Activated CD4-positive, CD25-positive, alpha-beta regulatory T cell treated with anti-CD3 and anti-CD28 coated beads, Interleukin-2, amount 50 U/mL, for 16 hours (primary cell): ENCODE measurements around the gene RANBP3.
"Not testable (repeated sequence)": the region's sequence is repeated elsewhere in the genome, so short reads cannot be mapped to it uniquely, and the experiment has no call there.

Source experiments
- DNase-seq: peaks from one replicate; pipeline ENCODE4 v3.0.0-alpha.2; 2020; ENCODE audit warnings: low read depth, low spot score

Gene RANBP3

DNA sequence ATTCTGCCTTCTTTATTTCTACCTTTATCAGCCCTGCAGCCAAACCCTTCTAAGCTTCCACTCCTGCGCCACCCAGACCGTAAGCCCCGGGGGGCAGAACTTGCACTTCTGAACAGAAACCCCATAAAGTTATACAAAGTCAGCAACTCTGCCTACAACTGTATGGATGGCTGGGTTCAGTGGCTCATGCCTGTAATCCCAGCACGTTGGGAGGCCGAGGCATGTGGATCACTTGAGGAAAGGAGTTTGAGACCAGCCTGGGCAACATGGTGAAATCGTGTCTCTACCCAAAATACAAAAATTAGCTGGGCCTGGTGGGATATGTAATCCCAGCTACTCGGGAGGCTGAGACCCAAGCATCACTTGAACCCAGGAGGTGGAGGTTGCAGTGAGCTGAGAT lies 10.4 kb downstream of the RANBP3 start:
- no peak for DNase-seq

DNA sequence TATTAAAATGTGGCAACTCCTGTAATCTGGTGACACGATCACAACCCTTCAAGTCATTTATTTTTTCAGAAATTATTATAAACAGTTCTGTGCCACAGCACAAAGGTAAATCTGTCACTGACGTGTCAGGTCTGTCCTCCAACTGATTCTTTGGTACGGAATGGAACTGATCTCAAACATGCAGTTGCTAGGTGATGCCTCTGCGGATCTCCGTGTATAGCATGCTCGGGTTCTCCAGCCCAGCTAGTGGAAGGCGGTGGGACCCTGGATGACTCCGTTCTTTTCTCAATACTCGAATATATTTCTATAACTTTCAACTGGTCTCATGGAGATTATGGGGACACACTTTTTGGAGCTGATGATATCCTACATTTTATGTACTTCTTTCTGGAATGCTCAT lies 11.0 kb downstream of the RANBP3 start:
- DNase-seq, result no peak

DNA sequence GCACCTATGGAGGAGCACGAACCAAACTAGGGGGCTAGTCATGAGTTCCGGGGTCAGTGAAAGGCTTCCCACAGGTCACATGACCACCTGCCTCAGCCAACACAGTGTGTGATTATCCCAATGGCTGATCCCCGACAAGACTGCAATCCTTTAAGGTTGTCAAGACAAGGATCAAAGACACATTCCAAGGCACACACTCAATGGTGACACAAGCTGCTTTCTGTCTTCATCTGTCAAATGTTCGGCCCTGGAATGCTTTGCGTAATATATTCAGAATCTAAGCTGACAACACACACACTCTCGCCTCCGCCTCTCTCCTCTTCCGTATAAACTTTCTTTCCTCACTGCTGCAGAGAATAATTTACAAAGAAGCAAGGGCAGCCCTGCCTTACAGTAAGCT lies 11.7 kb downstream of the RANBP3 start:
- DNase-seq, result no peak

DNA sequence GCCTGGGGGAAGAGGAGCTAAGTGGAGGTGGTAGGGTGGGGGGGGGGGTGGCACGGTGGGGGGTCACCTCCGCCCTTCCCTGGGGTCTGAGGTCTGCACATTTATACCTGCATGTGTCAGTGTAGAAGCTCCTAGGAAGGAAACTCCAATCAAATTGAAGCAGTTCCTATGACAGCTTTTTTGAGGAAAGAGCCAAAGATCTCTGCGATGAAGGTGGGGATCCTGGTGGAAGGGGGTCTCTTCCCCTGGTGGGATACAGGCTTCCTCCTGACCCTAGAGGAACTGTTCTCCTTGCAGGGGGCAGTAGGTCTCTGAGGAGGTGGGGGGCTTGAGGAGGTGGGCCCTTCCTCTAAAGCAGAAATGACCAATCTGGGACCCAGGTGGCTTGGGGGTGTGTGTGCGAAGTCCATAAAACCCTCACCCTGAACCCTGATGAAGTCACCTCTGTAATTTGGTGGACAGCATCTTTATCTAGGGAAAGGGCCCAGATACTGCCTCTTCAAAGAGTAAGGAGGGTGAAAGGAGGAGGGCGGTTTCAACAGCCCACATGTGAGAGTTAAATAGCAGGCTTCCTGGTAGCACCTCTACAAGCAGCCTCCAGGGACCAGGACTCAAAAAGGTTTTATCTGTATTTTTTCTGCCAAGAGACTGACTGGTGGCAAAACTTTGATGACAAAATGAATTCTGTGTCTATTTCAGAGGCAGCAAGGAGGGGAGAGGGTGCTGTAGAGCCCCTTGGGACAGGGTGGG lies 12.9 kb downstream of the RANBP3 start:
- DNase-seq, result no peak

DNA sequence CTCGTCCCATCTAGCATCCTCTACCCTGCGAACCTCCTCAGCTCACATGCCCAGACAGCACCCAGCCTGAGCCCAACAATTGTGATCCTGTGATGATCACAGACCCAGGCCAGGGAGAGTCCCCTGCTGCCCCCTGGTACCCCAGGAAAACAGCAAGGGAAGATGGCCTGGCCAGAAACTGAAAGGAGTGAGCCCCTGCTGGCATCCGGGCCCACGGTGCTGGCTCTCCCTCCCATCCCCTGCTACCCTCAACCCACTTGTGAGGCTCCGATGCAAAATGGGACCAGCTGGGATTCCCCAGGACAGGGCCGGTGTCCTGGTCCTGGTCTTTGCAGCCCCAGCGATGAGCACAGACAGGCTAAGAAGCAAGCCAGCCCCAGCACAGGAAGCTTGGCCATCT lies 14.1 kb downstream of the RANBP3 start:
- no peak for DNase-seq

DNA sequence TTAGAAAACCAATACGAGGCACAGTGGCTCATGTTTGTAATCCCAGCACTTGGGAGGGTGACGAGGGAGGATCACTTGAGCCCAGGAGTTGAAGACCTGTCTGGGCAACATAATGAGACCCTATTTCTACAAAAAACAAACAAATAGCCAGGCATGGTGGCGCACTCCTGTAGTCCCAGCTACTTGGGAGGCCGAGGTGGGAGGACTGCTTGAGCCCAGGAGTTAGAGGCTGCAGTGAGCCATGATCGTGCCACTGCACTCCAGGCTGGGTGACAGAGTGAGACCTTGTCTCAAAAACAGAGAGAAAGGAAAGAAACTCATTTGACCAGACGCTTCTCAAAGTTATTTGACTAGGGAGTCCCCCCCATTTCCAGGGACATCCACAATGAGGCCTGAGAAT lies 14.7 kb downstream of the RANBP3 start:
- DNase-seq, result not testable (repeated sequence)

DNA sequence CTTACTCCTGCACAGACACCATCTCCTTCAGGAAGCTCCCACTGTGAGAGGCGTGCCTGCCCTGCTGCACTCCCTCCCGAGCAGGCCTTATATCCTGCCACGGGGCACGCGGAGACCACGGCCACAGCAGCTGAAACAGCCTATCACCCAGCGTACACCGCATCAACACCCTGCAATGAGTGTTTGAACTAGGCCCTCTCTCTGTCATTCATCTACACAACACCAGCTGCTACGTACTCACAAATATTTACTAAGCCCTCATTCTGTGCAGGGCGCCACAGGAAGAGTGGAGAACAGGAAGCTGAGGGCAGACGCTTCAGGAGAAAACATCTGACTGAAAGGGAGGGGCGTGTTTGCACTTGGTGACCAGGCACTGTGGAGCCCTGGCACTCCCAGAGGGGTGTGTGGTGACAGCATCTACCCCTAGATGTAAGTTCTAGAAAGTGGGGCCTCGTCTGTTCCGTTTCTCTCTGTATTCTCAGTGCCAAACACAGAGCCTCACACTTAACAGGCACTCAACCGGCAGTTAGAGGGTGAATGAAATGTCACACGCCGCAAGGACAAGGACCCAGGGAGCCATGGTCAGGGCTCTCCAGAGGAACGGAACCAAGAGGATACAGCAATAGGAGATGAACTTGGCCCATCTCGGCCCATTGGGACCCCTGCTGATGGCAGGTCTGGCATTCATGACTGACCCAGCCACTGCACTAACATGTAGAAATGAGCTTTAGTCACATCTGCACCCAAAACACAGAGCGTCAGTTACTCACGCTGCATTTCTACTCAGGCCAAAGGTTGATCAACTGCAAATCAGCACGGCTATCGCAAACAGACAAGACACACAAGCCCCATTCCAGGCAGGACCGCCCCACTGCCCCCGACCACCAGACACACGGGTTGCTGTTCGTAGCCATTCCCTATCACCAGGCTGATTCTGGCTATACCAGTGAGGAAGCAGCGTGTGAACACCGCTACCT lies 15.7 kb downstream of the RANBP3 start:
- peak; percentile 50 for DNase-seq

DNA sequence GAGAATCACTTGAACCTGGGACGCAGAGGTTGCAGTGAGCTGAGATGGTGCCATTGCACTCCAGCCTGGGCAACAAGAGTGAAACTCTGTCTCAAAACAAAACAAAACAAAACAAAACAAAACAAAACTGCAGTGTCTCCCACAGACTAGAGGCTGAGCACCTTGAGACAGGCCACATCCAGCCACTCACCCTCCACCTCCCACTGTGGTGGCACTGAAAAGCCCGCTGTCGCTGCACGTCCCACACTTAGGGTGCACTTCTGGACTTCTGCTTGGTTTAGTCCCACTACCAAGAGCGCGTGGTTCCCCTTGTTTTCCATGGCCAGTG lies 16.3 kb downstream of the RANBP3 start:
- not testable (repeated sequence) for DNase-seq

DNA sequence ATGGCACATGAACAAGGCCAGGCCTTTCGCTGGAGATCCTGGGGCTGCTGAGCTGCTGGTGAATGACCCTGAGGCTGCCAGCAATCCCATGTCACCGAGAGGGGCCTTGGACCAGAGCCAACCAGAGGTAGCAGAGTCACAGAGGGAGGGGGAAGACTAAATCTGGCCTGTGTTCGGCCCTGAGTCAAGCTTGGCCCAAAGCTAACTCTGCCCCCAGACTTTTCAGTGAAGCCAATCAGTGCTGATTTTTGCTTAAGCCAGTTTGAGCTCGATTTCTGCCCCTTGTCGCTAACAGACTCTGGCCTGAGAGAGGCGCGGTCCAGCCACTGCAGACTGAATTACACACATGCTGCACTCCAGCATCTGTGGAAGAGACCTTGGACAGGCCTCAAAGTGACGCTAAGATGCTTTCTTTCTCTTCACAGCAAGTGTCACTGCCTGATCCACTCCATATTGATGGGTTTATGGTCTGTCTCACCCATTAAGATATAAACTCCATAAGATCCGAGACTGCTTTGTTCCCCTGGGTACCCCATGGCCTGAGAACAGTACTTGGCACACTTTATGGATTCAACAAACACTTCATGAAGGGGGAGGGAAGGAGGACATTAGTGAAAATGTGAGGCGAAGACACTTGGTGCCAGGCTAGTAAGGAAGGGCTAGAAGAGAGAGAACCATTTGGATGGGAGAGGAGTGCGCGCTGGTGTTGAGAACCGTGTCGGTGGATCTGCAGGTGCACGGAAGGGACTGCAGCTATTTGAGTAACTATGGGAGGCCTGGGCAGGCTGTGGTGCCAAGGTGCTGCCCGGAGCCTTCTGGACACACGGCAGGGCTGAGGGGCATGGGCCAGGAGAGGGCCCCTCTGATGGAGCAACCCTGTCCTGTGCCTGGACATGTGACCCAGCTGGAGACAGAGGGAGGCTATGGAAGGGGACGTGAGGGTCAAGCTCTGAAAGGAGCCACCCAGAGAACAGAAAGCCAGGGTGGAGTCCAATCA lies 17.6 kb downstream of the RANBP3 start:
- DNase-seq, result no peak

DNA sequence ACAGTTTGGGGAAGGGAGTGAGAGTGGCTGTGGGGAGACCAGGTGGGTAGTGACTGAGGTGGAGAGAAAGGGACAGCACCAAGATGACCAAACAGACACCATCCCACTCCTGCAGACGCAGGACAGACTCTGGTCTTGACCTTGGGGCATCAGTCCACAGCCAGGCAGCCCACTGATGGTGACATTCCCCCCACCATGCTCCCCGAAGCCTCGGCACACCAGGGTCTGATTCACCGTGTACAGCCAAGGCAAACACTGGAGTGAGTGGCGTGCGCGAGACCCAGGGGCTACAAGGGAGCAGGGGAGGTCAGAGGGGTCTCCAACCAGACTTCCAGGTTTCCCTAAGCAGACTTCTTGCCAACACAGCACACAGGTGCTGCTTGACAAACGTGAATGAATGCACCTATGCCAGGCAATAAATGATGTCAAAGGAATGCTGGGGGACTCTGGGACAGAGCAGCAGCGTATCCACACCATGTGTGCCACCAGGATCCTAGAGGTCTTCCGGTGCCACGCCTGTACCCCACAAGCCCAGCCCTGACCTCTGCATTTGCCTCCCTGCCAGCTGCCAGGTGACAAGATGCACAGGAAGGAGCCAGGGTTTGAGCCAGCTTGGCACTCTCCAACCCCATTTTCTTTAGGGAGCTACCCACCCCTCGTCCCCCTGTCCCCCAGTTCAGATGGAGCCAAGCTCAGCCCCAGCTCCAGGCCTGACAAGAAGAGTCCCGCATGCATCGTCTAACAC lies 18.5 kb downstream of the RANBP3 start:
- DNase-seq, result no peak

DNA sequence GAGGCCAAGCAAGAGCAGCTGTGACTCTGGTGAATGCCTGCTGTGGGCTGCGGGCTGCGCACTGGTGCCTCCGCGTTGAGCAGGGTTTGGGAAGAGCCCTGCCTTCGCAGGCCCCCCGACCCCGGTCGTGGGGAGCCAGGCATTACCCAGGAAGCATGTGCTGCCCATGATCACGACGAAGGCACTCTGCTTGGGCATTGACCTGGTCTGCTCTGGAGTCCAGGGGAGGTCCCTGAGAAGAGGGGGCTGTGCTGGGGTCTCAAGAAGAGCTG lies 19.2 kb downstream of the RANBP3 start:
- DNase-seq, result no peak

DNA sequence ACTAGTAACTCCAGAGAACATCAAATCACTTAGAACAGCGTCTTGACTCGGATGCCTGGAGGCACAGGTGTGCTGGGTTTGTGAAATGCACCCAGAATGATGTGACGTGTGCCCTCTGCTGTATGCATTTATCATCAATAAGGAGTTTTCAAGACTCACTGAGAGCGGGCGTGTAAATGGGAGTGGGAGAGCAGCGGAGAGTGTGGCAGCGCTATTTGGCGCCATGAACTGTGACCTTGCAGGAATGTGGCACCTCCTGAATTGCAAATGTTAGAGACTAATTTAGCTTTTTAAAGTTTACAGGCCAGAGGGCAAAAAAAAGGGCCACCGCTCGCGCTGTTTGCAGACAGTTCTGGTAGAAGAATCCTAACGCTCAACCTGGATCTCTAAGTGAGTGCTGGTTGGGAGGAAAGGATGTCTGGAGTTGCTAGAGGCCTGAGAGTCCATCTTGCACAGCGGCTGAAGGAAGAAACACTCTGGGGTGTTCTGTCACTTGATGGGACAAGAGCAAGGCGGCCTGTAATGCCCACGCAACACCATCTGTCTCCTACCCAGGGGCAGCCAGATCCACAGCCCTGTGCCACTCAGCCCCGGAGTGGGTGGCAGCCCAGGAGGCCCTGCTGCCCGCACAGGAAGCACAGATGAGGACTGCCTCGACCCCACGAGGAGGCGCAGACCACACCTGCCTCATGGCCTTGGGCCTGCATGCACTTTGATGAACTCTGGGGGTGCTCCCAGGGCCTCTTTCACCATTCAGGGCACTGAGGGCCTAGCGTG lies 19.7 kb downstream of the RANBP3 start:
- DNase-seq, result no peak

DNA sequence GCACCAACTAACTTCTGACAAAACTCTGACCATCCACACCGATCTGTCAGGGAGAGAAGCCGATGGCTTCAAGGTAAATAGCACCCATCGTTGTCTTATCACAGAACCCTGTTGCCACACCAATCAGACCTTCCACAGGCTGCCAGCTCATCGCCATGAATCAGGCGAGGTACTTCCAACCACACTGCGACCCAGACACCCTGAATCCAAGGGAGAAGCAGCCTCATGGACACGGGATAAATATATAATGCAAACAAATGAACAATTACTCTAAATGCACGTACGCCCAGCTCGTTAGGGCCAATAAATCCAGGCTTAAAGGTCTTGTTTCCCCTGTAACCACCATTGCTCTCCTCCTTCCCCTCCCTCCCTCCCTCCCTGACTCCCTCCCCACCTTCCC lies 20.8 kb downstream of the RANBP3 start:
- no peak for DNase-seq

DNA sequence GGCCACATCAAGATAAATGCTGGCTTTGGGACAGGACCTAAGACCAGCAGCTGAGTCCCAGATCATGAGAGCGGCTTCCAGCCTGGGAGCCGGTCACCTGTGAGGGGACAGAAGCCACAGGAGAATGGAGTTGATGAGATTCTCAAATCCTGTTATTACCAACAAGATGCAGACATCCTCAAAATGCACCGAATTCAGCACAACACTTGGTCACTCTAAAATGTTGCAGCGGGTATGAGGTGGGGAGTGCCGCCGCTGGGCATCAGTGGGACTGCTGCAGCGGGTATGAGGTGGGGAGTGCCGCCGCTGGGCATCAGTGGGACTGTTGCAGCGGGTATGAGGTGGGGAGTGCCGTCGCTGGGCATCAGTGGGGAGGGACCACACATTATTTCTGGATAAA lies 21.2 kb downstream of the RANBP3 start:
- DNase-seq, result no peak

DNA sequence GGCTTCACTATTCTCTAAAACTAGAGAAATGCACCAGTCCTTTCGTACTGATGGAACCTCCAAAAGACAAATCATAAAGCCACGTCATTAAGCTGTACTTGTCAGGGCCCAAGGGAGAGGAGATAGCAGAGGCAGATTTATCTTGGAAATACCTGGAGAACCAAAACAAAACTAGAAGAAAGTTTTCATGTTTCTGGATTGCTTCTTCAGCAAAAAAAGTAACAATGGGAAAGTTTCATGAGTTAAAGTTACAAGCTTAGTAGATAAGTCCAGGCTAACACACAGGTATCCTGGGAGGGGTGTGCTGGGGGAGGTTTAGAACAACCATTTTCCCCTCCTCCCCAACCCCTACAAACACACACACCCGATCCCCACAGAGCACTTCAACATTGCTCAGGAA lies 21.6 kb downstream of the RANBP3 start:
- no peak for DNase-seq

DNA sequence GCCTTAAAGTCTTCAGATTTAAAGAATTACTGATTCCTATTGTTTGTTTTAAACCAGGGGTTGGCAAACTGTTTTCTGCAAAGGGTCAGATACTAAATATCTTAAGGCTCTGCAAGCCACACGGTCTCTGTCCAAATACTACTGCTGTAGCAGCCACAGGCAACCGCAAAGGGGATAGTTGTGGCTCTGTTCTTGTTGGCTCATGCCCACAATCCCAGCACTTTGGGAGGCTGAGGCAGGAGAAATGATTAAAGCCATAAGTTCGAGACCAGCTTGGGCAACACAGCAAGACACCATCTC lies 22.4 kb downstream of the RANBP3 start:
- no peak for DNase-seq

DNA sequence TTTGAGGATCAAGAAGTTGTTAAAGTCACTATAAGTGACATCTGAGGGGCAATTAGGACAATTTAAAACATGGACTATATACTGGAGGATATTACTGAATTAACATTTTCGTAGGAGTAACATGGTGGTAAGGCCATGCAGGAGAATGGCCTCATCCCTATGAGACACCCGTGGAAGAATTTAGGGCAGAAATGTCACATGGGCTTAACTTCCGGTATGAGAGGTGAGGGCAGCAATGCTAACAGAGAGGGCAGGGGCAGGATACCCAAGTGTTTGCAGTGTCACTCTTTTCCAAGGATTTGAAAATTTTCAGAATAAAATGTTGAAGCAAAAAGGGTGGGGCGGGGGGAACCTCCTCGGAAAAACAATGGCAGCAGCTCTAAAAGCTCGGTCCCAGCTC lies 23.6 kb downstream of the RANBP3 start:
- no peak for DNase-seq

DNA sequence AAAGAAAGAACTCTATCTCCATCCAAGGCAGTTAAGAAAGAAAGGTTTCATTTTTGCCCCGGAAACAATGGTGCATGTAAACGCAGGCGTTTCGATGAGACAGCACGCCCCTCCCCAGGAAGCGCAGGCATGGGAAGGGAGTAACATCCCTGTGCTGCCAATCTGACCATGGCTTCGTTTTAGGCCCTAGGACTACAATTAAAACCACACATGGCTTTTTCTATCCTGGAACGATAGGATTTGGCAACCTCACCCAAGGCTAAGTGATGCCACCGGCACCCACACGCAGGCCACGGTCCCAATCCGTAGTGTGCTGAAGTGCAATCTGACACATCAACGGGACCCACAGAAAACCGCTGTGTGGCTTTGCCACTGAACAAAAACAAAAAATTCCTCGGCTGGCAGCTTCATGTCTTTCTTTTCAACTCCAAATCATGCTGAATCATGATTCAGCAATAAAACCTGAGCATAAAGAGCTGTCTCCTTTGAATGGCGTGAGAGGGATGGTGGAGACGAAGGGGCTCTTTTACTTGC lies 24.2 kb downstream of the RANBP3 start:
- DNase-seq, result no peak

DNA sequence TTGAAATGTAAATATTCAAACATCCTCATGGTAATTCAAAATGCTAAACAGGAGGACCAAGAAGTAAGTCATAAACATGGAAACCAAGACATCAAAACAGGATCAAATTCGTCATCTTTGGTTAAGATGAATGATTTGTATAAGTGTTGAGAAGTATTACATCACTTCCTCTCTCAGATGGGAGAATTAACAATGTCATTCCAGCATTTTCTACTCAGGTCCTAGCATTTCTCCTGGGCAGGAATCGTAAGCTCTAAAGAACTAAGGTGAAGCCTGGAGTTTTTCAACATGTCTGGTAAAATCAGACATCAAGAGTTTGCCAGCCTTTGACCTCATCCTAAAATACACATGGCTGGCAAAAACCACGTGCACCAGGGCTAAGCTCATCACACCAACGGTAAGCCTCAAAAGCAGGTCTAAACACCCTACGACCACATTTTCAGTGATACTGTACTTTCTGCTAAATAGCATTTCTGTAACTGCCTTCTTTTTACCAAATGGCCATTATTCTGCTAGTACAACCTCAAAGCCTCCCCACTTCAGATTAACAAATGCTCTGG lies 24.8 kb downstream of the RANBP3 start:
- DNase-seq, result no peak
